ENCODE results near the gene CAND1. TPM values are rescaled to one million over a fixed set of nuclear protein-coding genes. Genes with fewer than 3 reads are reported as not detected.

CAND1 gene
- total RNA-seq, 1 experiment from 2014 or later: 160 TPM

GRCh38 chr12:67245571-67245970 lies 23.6 kb upstream of the CAND1 start:
- Mint-ChIP-seq H3K4me3 (ENCODE audit: unreplicated experiment) (no peak overlapping the region), H3K27ac (ENCODE audit: low read depth, unreplicated experiment) (no peak overlapping the region), H3K36me3 (ENCODE audit: insufficient read depth, unreplicated experiment) (no peaks in the 10 kb centered on the region), H3K4me1 (ENCODE audit: insufficient read depth, unreplicated experiment) (no peaks in the 10 kb centered on the region), H3K9me3 (ENCODE audit: unreplicated experiment) (no peaks in the 10 kb centered on the region), H3K27me3 (ENCODE audit: insufficient read depth, unreplicated experiment) (no peaks in the 10 kb centered on the region)
- ChIA-PET CTCF (interaction anchor here (0.7 to 1.0 kb wide), 2 partner anchors 23 to 354 kb away, joined by 3 to 5 read pairs; no protein-coding TSS in a partner anchor), POLR2A (interaction anchor here (1.3 kb wide), 1 partner anchor 23 kb away, joined by 3 read pairs; no protein-coding TSS in a partner anchor)
- intact Hi-C loops (cut with micrococcal nuclease): no loop called here
- no peak for DNase-seq (ENCODE audit: unreplicated experiment)
- no peak for TF ChIP-seq CTCF (IDR thresholded peaks at IDR 0.05; ENCODE audit: unreplicated experiment)
- no TSS peak for BruUV-seq (replicated peaks)

GRCh38 chr12:67251012-67251411 lies 18.1 kb upstream of the CAND1 start:
- Mint-ChIP-seq H3K27ac (ENCODE audit: low read depth, unreplicated experiment) (no peak overlapping the region), H3K4me1 (ENCODE audit: insufficient read depth, unreplicated experiment) (no peaks in the 10 kb centered on the region), H3K9me3 (ENCODE audit: unreplicated experiment) (no peaks in the 10 kb centered on the region), H3K4me3 (ENCODE audit: unreplicated experiment) (no peak overlapping the region), H3K27me3 (ENCODE audit: insufficient read depth, unreplicated experiment) (no peaks in the 10 kb centered on the region), H3K36me3 (ENCODE audit: insufficient read depth, unreplicated experiment) (no peaks in the 10 kb centered on the region)
- intact Hi-C loops (cut with micrococcal nuclease): no loop called here
- POLR2A ChIA-PET: interaction anchor here (1.3 kb wide), 1 partner anchor 18 kb away, joined by 4 read pairs; the partner anchor contains the start of gene CAND1
- BruUV-seq (replicated peaks): no TSS peak
- CTCF ChIA-PET: interaction anchor here (0.6 to 2.3 kb wide), 4 partner anchors 20 to 201 kb away, joined by 3 to 10 read pairs (median 4); no protein-coding TSS in a partner anchor
- TF ChIP-seq CTCF (IDR thresholded peaks at IDR 0.05; ENCODE audit: unreplicated experiment): no peak
- no peak for DNase-seq (ENCODE audit: unreplicated experiment)

- Mint-ChIP-seq H3K4me1 (ENCODE audit: insufficient read depth, unreplicated experiment) (no peaks in the 10 kb centered on the region), H3K27ac (ENCODE audit: low read depth, unreplicated experiment) (no peak overlapping the region), H3K36me3 (ENCODE audit: insufficient read depth, unreplicated experiment) (no peaks in the 10 kb centered on the region), H3K9me3 (ENCODE audit: unreplicated experiment) (no peaks in the 10 kb centered on the region), H3K27me3 (ENCODE audit: insufficient read depth, unreplicated experiment) (no peaks in the 10 kb centered on the region), H3K4me3 (ENCODE audit: unreplicated experiment) (no peak overlapping the region)
- TF ChIP-seq CTCF (IDR thresholded peaks at IDR 0.05; ENCODE audit: unreplicated experiment): no peak
- intact Hi-C loops (cut with micrococcal nuclease): no loop called here
- no peak for DNase-seq (ENCODE audit: unreplicated experiment)
- no TSS peak for BruUV-seq (replicated peaks)
- CTCF ChIA-PET: interaction anchor here (0.7 kb wide), 1 partner anchor 26 kb away, joined by 4 read pairs; no protein-coding TSS in a partner anchor
- POLR2A ChIA-PET: interaction anchor here (0.6 to 1.0 kb wide), 2 partner anchors 14 to 186 kb away, joined by 3 to 4 read pairs; partner anchors contain the start of gene CAND1
Measured at GRCh38 chr12:67254372-67255026, 14.7 kb upstream of the CAND1 start.

- Mint-ChIP-seq H3K4me1 (ENCODE audit: insufficient read depth, unreplicated experiment) (no peaks in the 10 kb centered on the region), H3K9me3 (ENCODE audit: unreplicated experiment) (no peaks in the 10 kb centered on the region), H3K27me3 (ENCODE audit: insufficient read depth, unreplicated experiment) (no peaks in the 10 kb centered on the region), H3K27ac (ENCODE audit: low read depth, unreplicated experiment) (no peak overlapping the region), H3K4me3 (ENCODE audit: unreplicated experiment) (no peak overlapping the region), H3K36me3 (ENCODE audit: insufficient read depth, unreplicated experiment) (no peaks in the 10 kb centered on the region)
- intact Hi-C loops (cut with micrococcal nuclease): no loop called here
- TF ChIP-seq CTCF (IDR thresholded peaks at IDR 0.05; ENCODE audit: unreplicated experiment): no peak
- ChIA-PET POLR2A (no interaction called here), CTCF (no interaction called here)
- BruUV-seq (replicated peaks): no TSS peak
- DNase-seq (ENCODE audit: unreplicated experiment): no peak
Measured at GRCh38 chr12:67256649-67257048, 12.5 kb upstream of the CAND1 start.
